GM15510 (cell line): ENCODE results near the gene PKP4.

Source experiments
- POLR2A ChIP-seq: IDR thresholded peaks from 3 replicates; pipeline ENCODE4 v1.6.1; 2011; ENCODE audit warnings: borderline replicate concordance; ENCODE audit not compliant: insufficient read length; ENCODE audit errors: extremely low read depth

PKP4 gene

DNA sequence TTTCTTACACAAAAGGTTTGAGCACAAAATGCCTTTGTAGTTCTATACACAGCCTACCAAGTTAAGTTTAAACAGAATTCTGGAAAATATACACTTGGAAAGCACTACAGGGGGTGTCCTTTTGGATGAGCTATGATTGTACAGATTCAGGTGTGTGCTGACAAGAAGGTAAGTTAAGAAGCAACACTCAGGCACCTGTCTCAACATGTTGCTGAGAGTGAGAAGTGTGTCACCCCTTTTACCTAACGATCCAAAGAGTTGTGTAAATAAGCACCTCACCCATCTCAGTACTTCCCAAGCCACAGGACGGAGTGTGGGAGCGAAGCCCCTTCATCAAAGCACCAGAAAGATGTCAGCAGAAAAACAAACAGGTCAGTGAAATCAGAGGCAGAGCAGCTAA, 228.9 kb downstream of the PKP4 start:
- no peak for TF ChIP-seq POLR2A

DNA sequence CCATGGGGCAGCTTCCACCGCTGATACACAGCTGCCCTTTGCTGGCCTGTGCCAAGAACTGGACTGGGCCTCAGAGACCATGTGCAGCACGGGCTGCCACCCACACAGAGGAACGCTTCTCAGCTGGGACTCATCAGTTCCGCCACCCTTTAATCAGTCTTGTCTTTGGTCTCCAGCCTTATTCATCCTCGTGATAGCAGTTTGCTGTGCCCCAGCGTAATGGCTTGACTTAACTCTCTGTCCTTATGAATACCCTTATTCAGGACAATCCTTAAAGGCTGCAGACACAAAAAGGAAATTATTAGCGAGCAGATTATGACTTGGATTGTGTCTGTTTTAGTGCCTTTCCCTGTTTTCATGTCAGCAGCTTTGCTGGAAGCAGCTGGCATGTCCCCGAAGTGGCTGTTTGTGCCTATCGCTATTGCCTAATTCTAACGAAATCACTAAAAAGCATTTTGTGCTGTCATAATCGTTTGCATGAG, 229.5 kb downstream of the PKP4 start:
- no peak for TF ChIP-seq POLR2A

DNA sequence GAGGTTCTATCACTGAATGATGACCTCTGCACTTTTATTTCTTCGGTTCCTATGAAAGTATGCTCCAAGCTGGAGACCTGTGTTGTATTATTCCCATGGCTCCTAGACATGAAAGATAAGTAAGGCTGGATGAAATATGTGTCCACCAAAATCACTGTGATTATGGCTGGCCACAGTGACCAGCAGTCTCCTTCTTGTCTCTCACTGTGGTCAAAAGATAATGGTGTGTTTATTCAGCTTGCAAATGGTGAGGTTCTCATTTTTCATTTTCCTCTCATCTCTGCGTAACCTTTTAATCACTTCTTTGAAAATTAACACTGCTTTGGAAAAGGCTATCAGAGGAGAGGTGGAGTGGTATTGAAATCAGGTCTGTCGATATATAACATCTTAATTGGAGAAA, 230.6 kb downstream of the PKP4 start:
- TF ChIP-seq POLR2A, result no peak

DNA sequence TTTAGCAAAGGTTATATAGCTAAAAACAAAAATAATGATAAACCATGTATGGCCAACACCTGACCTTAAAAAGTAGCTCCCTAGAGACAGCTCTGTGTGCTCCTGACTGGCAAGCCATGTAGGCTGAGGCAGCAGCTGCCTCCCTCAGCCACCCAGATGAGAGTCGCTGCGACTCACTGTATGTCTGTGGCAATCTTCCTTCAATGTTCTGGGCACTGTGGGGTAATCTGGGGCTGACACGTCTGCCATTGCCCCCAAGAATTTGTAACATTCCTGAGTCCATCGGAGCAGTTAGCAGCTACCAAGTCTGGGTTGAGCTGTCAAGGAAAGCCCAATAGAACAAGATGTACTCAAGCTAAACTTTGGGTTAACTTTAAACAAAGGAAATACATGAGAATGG, 232.0 kb downstream of the PKP4 start:
- no peak for TF ChIP-seq POLR2A

DNA sequence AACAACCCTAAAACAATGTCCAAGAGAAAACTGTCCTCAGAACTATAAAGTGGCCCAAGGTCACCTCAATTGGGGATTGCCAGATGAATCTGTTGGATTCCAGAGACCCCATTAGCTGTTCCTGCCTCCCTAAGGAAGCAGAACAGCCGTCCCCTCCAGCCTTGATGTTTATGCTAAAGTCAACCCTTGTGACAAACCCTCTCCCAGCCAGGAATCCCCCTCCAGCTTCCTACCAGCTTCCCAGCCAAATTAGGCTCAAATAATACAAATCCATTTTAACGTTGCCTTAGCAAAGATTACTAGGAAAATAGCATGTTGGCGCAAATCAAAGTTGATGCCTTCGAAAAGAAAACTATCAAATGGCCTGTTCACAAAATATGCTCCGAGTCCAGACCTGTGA, 232.6 kb downstream of the PKP4 start:
- TF ChIP-seq POLR2A, result no peak

DNA sequence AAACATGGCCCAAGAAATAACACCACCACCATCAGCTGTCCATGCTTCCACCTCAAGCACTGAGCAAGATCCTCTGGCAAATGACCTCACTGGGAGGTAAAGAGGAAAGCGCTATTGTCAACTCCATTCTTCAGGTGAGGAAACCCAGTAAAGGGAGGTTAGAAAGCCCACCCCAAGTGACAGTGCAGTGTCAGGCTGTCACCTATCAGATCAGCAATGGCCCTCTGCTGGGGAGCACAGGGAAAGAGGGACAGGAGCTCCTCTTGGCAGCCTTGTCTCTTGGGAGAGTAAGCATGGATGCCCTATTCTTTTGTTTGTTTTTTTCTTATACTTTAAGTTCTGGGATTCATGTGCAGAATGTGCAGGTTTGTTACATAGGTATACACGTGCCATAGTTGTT, 234.1 kb downstream of the PKP4 start:
- TF ChIP-seq POLR2A, result no peak

DNA sequence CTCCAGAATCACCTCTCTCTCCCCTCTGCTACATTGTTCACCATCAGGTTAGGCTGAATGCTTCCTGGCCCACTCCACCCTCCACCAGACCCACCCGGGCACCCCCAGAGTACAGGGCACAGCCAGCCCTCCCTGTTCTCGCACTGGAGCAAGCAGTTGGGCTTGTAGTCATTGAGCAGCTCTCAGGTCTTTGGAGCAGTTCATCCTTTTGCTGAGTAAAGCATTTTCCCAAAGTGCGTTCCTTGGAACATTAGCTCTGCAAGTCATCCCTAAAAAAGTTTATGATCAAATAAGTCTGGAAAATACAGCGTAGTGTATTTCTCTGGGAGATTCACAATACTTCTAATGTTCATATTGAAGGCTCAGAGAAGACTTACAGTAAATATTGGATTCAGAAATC, 234.9 kb downstream of the PKP4 start:
- TF ChIP-seq POLR2A, result no peak

DNA sequence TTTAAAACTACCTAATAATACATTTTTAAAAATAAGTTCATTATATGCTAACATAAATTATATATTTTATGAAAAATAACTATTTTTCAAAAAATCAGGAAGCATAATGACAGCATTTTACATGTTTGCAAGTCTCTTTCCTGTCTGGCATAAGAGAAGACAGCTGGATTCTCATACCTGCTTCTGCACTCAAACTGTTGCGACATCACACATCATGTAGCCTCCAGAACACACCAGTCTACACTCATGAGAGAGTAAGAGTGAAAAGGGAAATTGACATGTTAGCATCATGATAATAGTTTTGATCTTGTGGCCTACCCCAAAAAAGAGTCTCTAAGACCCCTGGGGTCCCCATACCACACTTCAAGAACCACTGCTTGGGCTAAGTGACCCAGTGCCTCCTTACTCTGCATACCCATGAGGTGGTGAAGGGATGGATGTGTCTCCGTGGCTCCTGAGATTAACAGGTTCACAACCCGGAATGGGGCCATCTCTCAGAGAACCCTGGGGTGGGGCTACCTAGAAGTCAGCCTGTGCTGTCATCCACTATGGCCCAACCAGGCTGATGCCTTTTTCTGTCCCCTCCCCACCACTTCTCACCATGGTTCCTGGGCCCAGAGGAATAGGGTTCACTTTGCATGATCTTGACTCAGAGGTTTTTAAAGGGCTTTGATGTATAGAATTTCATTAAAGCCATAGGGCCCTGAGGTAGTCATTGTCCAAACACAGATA, 235.8 kb downstream of the PKP4 start:
- TF ChIP-seq POLR2A, result no peak

DNA sequence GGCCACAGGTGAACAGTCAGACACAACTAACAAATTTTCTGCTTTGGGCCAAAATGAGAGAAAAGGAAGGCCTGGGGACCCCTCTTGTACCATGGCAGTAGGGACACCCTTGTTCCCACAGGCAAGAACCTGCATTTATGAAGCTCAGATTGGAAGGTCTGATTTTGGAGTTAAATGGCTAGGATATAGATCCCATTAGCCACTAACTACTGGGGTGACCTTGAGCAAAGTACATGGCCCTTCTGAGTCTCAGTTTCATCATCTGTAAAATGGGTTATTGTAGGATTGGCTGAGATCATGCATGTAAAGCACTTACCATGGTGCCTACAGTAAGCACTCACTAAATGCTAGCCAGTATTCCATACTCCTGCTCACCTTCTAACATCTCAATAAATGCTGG, 236.7 kb downstream of the PKP4 start:
- no peak for TF ChIP-seq POLR2A

DNA sequence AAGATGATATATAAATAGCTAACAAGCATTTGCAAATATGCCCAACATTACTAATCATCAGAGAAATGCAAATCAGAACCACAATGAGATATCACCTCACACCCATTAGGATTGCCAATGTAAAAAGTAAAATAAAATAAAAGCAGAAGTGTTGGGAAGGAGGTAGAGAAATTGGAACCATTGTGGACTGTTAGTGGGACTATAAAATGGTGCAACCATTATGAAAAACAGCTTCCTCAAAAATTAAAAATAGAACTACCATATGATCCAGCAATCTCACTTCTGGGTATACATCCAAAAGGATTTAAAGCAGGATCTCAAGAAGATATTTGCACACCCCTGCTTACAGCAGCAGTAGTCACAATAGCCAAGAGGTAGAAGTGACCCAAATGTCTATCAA, 238.6 kb downstream of the PKP4 start:
- TF ChIP-seq POLR2A, result no peak

DNA sequence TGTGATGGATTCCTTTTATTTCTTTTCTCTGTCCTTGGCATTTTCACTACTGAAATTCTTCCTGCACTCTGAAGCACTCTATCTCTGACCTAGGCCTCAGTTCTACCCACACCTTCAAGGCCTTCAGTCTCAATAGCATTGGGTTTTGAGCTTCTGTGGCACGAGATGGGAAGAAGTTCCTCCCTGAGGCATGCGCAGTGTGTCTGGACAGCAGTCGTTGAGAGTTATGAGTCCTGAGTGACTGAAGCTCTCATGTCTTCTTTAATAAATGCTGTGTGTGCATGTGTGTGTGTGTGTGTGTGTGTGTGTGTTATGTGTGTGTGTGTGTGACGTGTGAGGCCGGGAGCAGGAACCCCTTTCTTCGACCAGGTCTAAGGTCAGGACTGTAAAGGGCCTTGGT, 242.6 kb downstream of the PKP4 start:
- TF ChIP-seq POLR2A, result no peak

DNA sequence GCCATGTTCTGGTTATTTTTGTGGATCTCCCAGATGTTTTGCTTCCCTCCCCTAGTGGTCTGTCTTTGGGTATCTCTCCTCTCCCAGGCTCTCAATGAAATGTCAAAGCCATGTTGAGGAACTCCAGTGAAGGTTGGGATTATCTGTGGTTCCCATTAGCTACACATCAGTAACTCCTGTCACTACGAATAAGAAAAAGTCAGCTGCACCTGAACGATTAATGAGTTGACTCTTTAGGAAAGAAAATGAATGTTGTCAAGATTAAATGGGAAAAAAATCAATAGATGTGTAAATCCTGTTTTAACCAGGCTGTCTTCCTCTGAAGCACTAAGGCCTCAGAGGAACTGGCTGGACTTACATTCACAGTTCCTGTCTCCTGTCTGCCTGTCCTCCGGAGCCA, 244.3 kb downstream of the PKP4 start:
- no peak for TF ChIP-seq POLR2A

DNA sequence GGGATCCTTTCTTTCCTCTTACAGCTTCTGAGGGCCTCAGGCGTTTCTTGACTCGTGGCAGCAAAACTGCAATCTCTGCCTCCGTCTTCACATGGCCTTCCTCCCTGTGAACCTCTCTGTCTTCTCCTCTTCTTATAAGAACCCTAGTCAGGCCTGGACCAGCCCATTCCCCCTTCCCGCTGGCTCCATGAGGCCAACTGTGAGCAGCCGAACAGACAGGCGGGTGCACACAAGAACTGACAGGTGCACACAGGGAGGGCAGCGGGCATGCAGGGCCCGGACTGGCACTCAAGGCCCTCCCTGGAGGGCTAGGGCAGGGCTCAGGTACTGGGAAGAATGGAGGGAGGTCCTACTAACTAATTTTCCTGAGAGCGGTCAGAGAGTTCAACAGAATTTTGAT, 246.0 kb downstream of the PKP4 start:
- TF ChIP-seq POLR2A, result no peak

DNA sequence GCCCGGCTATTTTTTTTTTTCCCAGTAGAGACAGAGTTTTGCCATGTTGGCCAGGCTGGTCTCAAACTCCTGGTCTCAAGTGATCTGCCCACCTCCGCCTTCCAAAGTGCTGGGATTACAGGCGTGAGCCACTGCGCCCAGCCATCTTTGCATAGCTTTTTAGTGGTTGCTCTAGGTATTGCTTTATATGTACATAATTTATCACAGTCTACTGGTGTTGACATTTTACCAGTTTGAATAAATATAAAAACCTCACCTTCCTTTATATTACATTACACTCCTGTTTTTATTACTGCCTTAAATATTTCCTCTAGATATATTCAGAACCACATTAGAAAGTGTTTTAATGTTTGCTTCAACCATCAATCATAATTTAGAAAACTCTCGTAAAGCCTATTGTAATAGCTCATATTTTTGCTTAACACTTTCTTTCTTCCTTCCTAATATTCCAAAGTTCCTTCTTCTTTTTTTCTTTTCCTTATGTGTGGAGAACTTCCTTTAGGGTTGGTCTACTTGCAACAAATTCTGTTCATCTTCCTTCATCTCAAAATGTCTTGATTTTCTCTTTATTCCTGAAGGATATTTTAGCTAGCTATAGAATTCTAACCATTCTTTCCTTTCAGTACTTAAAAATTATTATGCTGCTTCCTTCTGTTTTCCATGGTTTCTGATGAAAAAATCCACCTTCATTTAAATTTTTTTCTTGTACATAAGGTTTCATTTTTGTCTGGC, 256.2 kb downstream of the PKP4 start:
- TF ChIP-seq POLR2A, result no peak

DNA sequence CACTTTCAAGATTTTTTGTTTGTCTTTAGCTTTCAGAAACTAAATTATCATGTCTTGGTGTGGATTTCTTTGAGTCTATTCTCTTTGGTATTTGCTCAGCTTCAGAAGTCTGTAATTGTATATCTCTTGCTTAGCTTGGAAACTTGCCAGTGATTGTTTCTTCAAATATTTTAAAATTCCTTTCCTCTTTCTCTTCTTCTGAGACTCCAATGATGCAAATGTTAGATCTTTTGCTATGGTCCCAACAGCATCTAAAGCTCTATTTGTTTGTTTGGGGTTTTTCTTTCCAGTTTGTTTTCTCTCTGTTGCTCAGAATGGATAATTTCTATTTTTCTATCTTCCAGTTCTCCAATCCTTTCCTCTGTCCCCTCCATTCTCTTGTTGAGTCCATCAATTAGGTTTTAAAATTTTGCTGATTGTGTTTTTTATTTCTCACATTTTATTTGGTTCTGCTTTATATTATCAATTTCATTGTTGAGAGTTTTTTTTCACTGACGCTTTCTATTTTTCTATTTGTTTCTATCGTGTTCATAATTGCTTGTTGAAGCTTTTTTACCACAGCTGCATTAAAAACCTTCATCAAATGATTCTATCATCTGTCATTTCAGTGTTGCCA, 256.9 kb downstream of the PKP4 start:
- no peak for TF ChIP-seq POLR2A

DNA sequence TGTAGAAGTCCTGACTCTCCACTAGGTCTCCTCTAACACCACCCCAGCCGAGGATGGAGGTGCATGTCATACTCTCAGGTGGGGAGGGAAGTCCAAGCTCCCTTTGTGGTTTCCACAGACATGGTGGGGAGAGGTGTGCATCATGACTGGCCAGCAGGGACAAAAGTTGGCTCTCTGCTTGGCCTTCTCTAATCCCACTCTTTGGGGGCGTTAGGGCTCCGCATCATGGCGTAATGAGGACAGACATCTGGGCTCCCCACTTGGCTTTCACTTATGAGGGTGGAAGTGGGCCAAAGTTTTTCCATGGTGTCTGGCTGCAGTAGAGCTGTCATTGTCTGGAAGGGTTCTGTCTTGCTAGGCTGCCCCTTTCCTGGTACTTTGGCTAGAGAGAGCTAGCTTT, 257.7 kb downstream of the PKP4 start:
- no peak for TF ChIP-seq POLR2A
